Measurements from ENCODE around the gene SH3D21. TPM values are rescaled to one million over a fixed set of nuclear protein-coding genes. Genes with fewer than 3 reads are reported as not detected.

SH3D21 gene
- total and polyA plus RNA-seq, 2 of the 8 experiments (the other 6 are each of a cell fraction or from before 2014, with no cell fraction given) = 3.4 to 8.6 TPM

GRCh38 chr1:36339215-36339614 lies 33.0 kb downstream of the SH3D21 start:
- FAIRE-seq = no peak
- TF ChIP-seq RNF2 (IDR thresholded peaks at IDR 0.05; ENCODE audit: borderline replicate concordance, low read depth, low read length, missing control alignments, poor library complexity, severe bottlenecking) (no peak), POLR2A (IDR thresholded peaks at IDR 0.05; ENCODE audit: control extremely low read depth in 1 of 2, low read depth in 2 of 2, low read length in 2 of 2) (no peak), CHD2 (IDR thresholded peaks at IDR 0.05; ENCODE audit: low read length) (no peak), EZH2 (IDR thresholded peaks at IDR 0.05; ENCODE audit: low read depth, low read length, severe bottlenecking) (no peak), BACH1 (IDR thresholded peaks at IDR 0.05; ENCODE audit: low read length) (no peak), KDM5A (IDR thresholded peaks at IDR 0.05; ENCODE audit: low read length) (no peak), SP4 (IDR thresholded peaks at IDR 0.05; ENCODE audit: low read length) (no peak), RFX5 (IDR thresholded peaks at IDR 0.05; ENCODE audit: borderline replicate concordance, low read depth, low read length) (no peak), TAF7 (optimal IDR thresholded peaks at IDR 0.05; ENCODE audit: borderline replicate concordance, low read depth, low read length) (no peak), SAP30 (IDR thresholded peaks at IDR 0.05; ENCODE audit: insufficient read depth, insufficient replicate concordance, low read length) (no peak), ATF2 (IDR thresholded peaks at IDR 0.05; ENCODE audit: low read length) (no peak), SRF (IDR thresholded peaks at IDR 0.05; ENCODE audit: low read depth, low read length) (no peak), SIRT6 (IDR thresholded peaks at IDR 0.05; ENCODE audit: low read length) (no peak)

More at GRCh38 chr1:36339215-36339614, 33.0 kb downstream of the SH3D21 start:
- Histone ChIP-seq H2BK12ac (ENCODE audit: low read depth, low read length) (no peak overlapping the region), H3K23ac (ENCODE audit: insufficient read length) (no peak overlapping the region), H3K4me2 (ENCODE audit: insufficient read depth in 1 of 2, low read depth in 2 of 2, low read length in 2 of 2) (no peak overlapping the region), H3K4ac (replicated peaks; ENCODE audit: insufficient read length, low read depth, low read length) (no peak overlapping the region), H3K9ac (replicated peaks in 1 of 4; ENCODE audit: extremely low read depth in 1 of 4, low read depth in 3 of 4, low read length in 3 of 4) (no peak overlapping the region), H4K5ac (ENCODE audit: insufficient read length, low read depth, low read length) (no peak overlapping the region), H3K27me3 (replicated peaks in 1 of 4; ENCODE audit: control insufficient read depth in 3 of 4, extremely low read depth in 1 of 4, insufficient read depth in 3 of 4, low read length in 3 of 4) (no peaks in the 10 kb centered on the region; a peak in 3 of 7 replicates), H3K79me2 (ENCODE audit: control insufficient read depth in 1 of 2, insufficient read depth in 2 of 2, low read length in 2 of 2) (no peaks in the 10 kb centered on the region), H2BK20ac (ENCODE audit: low read length) (no peak overlapping the region), H4K91ac (replicated peaks; ENCODE audit: insufficient read length, low read length) (no peak overlapping the region), H3K27ac (ENCODE audit: low read depth, low read length) (no peak overlapping the region), H4K20me1 (replicated peaks in 1 of 2; ENCODE audit: control insufficient read depth in 1 of 2, insufficient read depth in 2 of 2, low read length in 2 of 2) (peaks cover 0 to 3% of the 10 kb centered on the region in 2 experiments), H2BK120ac (replicated peaks; ENCODE audit: low read depth, low read length) (no peak overlapping the region), H2BK15ac (ENCODE audit: low read length) (no peak overlapping the region), H3K56ac (replicated peaks; ENCODE audit: insufficient read length, low read depth, low read length) (no peak overlapping the region), H4K8ac (ENCODE audit: extremely low read depth, insufficient read depth, low read length) (no peak overlapping the region), H2AFZ (ENCODE audit: low read length) (no peak overlapping the region), H3K23me2 (ENCODE audit: low read depth, low read length) (no peaks in the 10 kb centered on the region), H3K18ac (ENCODE audit: extremely low read depth, low read length) (no peak overlapping the region), H3K79me1 (ENCODE audit: low read depth, low read length) (no peaks in the 10 kb centered on the region), H3K4me3 (ENCODE audit: extremely low read depth in 1 of 4, insufficient read depth in 2 of 4, low read depth in 3 of 4, low read length in 4 of 4) (no peak overlapping the region), H3K36me3 (ENCODE audit: control insufficient read depth in 2 of 4, insufficient read depth in 4 of 4, low read length in 3 of 4) (peaks cover 0 to 11% (median 4%) of the 10 kb centered on the region in 4 experiments; a peak in 4 of 8 replicates), H3K14ac (ENCODE audit: insufficient read length) (no peak overlapping the region), H3K9me3 (ENCODE audit: insufficient read depth in 2 of 2, low read depth in 1 of 2, low read length in 1 of 2) (no peaks in the 10 kb centered on the region), H2AK5ac (ENCODE audit: low read depth, low read length) (no peak overlapping the region), H3K4me1 (replicated peaks in 1 of 4; ENCODE audit: control insufficient read depth in 3 of 4, insufficient read depth in 4 of 4, low read length in 3 of 4) (no peaks in the 10 kb centered on the region; a peak in 1 of 7 replicates), H2BK5ac (ENCODE audit: low read depth, low read length) (no peak overlapping the region)
- WGBS, 2 experiments (ENCODE audit: extremely low coverage in 1 of 2, insufficient coverage in 1 of 2, insufficient read length in 1 of 2, insufficient replicate concordance in 2 of 2, low coverage in 1 of 2, low lambda C conversion rate in 2 of 2, missing lambda C conversion rate in 1 of 2) = 91% methylated on average over 7 of the region's 7 CpGs; no CpG with 5 or more reads in 1 of the 2 experiments
- CTCF ChIA-PET (ENCODE audit: partially characterized antibody) = interaction anchor here (0.6 to 10.0 kb wide), 4 partner anchors 13 to 57 kb away, joined by 3 to 150 read pairs (median 4); no protein-coding TSS in a partner anchor
- POLR2A ChIA-PET (ENCODE audit: partially characterized antibody) = interaction anchor here (1.1 to 4.3 kb wide), 3 partner anchors 14 to 21 kb away, joined by 3 to 23 read pairs (median 19); partner anchors contain the start of gene EVA1B
- no peak for DNase-seq (ENCODE audit: low read depth in 1 of 2, low spot score in 2 of 2)
